ENCODE measurements around the gene TLK1.

- TF ChIP-seq CTCF (IDR thresholded peaks at IDR 0.05; ENCODE audit: insufficient read depth, low read depth, low read length) (no peak), EZH2 (IDR thresholded peaks at IDR 0.05; ENCODE audit: insufficient read depth, low read length) (no peak)
Measured at GRCh38 chr2:171142398-171142797, 18.3 kb downstream of the TLK1 start.

All from astrocyte (in vitro differentiated cells and primary cell).